Activated naive CD4-positive, alpha-beta T cell treated with anti-CD3 and anti-CD28 coated beads for 36 hours (primary cell): ENCODE results near the gene SLC4A7. TPM values are rescaled to one million over a fixed set of nuclear protein-coding genes. Genes with fewer than 3 reads are reported as not detected.

Source experiments
- CTCF ChIA-PET: fragments of 350-600 bp; sonication (Branson Sonifier 250); formaldehyde crosslinking; loops from one replicate; lab custom pipeline; 2021; ENCODE audit warnings: antibody characterized with exemption; lab: Charles Lee
- DNase-seq: peaks from one replicate; pipeline ENCODE4 v3.0.0-alpha.2; 2020
- H3K27ac Mint-ChIP-seq: one replicate; pipeline ENCODE4 v1.8.0; 2021; ENCODE audit warnings: mild to moderate bottlenecking, mixed read lengths
- H3K27me3 Mint-ChIP-seq: one replicate; pipeline ENCODE4 v1.8.0; 2021; ENCODE audit warnings: low read depth, mixed read lengths
- H3K36me3 Mint-ChIP-seq: one replicate; pipeline ENCODE4 v1.8.0; 2021; ENCODE audit warnings: low read depth, mixed read lengths
- H3K4me1 Mint-ChIP-seq: one replicate; pipeline ENCODE4 v1.8.0; 2021; ENCODE audit warnings: low read depth, mixed read lengths
- H3K4me3 Mint-ChIP-seq: one replicate; pipeline ENCODE4 v1.8.0; 2021; ENCODE audit warnings: mild to moderate bottlenecking, moderate library complexity, mixed read lengths
- H3K9me3 Mint-ChIP-seq: one replicate; pipeline ENCODE4 v1.8.0; 2021; ENCODE audit warnings: mixed read lengths
- intact Hi-C: fragments of 100-400 bp; cut with micrococcal nuclease; formaldehyde crosslinking; loops from one replicate; pipeline ENCODE4 v1.15.1; 2023
- total RNA-seq, 2 experiments: library from RNA; stranded (reverse); gene quantifications; one replicate each; pipeline ENCODE4 v1.2.3, GENCODE V29; 2021

Gene SLC4A7
- total RNA-seq, 2 experiments from 2014 or later, result 37.0 to 39.0 TPM

DNA sequence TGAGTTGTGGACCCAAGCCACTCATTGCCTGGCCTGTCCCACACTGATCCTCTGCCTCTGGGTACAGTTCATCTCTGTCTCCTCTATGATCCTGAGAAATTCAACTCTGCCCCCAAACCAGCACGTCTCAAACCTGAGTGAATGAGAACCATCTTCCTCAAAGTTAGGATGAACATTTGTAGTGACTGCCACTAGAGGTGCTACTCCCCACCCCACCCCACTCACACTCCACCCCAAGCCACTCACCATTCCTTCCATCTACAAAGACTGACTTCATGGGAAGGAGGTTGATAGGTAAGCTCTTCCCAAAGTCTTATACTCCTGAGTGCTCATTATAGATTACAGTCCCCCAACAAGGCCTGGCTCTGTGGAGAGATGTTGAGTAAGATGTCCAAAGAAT lies 158.8 kb downstream of the SLC4A7 start:
- no peak for DNase-seq
- intact Hi-C loops, result no loop called here
- H3K27ac Mint-ChIP-seq, result no peak overlapping the region
- H3K4me3 Mint-ChIP-seq, result no peak overlapping the region
- CTCF ChIA-PET, result interaction anchor here (1.5 kb wide), 1 partner anchor 191 kb away, joined by 3 read pairs; no protein-coding TSS in a partner anchor
- peaks cover 6% of the 10 kb centered on the region for H3K9me3 Mint-ChIP-seq
- no peaks in the 10 kb centered on the region for H3K4me1 Mint-ChIP-seq
- H3K36me3 Mint-ChIP-seq, result no peaks in the 10 kb centered on the region
- H3K27me3 Mint-ChIP-seq, result no peaks in the 10 kb centered on the region

DNA sequence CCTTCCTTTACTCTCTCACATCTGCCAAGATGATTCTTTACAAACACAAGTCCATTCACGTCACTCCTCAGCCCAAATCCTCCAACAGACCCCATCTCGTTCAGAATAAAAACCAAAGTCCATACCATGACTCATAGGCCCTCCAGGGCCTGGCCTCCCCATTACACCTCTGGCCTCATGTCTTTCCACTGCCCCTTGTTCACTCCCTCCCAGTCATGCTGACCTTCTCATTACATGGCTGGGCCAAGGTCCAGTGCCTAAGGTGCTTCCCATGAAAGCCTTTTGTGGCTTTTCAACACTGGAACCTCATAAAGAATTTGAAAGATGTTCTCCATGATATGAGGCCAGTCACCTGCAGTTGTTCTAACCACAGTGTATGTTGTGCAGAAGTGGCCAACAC lies 159.5 kb downstream of the SLC4A7 start:
- Mint-ChIP-seq H3K4me3 (no peak overlapping the region), H3K9me3 (peaks cover 6% of the 10 kb centered on the region), H3K27me3 (no peaks in the 10 kb centered on the region), H3K36me3 (no peaks in the 10 kb centered on the region), H3K27ac (no peak overlapping the region), H3K4me1 (no peaks in the 10 kb centered on the region)
- CTCF ChIA-PET, result no interaction called here
- intact Hi-C loops, result no loop called here
- no peak for DNase-seq

DNA sequence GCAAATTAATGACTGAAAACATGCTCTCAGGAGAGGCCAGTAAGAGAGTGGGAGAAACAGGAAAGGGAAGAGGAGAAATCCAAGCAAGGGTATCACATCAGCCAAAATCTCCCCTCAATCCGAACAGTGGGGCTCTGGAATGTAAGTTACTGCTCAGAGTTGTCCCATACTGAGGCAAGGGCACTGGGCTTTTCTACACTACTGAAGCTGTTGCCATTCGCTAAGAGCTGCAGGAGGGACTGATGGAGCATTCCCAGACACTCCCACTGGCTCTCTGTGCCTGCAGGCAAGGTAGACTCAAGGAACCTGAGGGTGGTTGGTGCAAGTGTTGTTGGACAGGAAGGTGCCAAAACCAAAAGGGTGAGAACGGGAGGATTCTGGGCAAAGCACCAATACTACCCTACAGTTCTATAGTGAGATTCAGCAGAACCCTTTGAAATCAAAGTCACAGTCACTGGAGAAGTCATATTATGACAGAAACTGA lies 161.1 kb downstream of the SLC4A7 start:
- CTCF ChIA-PET, result no interaction called here
- H3K27ac Mint-ChIP-seq, result no peak overlapping the region
- no peaks in the 10 kb centered on the region for H3K4me1 Mint-ChIP-seq
- no peaks in the 10 kb centered on the region for H3K9me3 Mint-ChIP-seq
- intact Hi-C loops, result no loop called here
- no peak for DNase-seq
- no peaks in the 10 kb centered on the region for H3K36me3 Mint-ChIP-seq
- no peak overlapping the region for H3K4me3 Mint-ChIP-seq
- no peaks in the 10 kb centered on the region for H3K27me3 Mint-ChIP-seq

Other genes with a start within 250 kb of the SLC4A7 start
- under 1 TPM; 0.07 to 0.26 TPM for gene NEK10, start 115.0 kb downstream of the SLC4A7 start, total RNA-seq
- gene EOMES, start 237.9 kb upstream of the SLC4A7 start, total RNA-seq, result under 1 TPM; 0.12 to 0.14 TPM